ENCODE measurements around the gene CCNDBP1. TPM values are rescaled to one million over a fixed set of nuclear protein-coding genes. Genes with fewer than 3 reads are reported as not detected.
"Not testable (repeated sequence)": the region's sequence is repeated elsewhere in the genome, so short reads cannot be mapped to it uniquely, and the experiment has no call there.

The CCNDBP1 gene
- total RNA-seq, 1 donor from 2014 or later: 67.8 TPM

- intact Hi-C loops (cut with micrococcal nuclease): no loop called here
These were observed 5.0 kb downstream of the CCNDBP1 start for GRCh38 chr15:43190178-43190577.

- intact Hi-C loops (cut with micrococcal nuclease): no loop called here
These were observed 8.5 kb downstream of the CCNDBP1 start for GRCh38 chr15:43193710-43194109.

DNA sequence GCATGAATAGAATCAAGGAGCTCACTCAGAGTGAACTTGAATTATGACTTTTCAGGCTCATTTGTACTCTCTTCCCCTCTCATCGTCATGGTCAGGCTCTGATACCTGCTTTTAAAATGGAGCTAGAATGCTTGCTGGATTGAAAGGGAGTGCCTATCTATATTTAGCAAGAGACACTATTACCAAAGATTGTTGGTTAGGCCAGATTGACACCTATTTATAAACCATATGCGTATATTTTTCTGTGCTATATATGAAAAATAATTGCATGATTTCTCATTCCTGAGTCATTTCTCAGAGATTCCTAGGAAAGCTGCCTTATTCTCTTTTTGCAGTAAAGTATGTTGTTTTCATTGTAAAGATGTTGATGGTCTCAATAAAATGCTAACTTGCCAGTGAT is 9.6 kb downstream of the CCNDBP1 start:
- intact Hi-C loops (cut with micrococcal nuclease): no loop called here

DNA sequence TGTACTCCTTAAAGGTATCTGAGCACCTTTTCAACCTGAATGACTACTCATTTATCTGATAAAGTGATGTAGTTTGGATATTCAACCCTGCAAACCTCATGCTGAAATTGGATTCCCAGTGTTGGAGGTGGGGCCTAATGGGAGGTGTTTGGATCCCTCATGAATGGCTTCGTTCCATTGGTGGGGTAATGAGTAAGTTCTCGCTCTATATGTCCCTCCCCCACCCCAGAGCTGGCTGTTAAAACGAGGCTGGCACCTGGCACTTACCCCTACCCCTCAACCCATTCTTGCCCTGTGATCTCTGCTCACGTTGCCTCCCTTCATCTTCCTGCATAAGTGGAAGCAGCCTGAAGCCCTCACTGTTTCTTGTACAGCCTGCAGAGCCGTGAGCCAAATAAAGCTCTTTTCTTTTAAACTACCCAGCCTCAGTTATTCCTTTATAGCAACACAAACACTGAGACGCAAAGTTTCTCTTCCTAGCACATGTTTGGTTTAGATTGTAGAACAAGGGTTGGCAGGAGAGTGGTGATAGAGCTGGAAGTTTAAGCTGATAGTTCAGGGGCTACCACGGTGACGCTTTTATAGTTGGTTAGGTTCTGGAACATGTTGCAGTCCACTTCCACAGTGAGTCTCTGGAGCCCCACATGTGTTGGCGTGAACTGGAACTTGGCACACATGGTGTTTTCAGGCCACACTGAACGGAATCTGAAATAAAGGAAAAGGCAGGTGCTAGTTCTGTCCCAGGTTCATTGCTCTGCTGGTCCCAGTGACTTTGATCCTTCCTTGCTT is 11.8 kb downstream of the CCNDBP1 start:
- intact Hi-C loops (cut with micrococcal nuclease): no loop called here

GRCh38 chr15:43197773-43198172 is 12.6 kb downstream of the CCNDBP1 start:
- intact Hi-C loops (cut with micrococcal nuclease): not testable (repeated sequence)

DNA sequence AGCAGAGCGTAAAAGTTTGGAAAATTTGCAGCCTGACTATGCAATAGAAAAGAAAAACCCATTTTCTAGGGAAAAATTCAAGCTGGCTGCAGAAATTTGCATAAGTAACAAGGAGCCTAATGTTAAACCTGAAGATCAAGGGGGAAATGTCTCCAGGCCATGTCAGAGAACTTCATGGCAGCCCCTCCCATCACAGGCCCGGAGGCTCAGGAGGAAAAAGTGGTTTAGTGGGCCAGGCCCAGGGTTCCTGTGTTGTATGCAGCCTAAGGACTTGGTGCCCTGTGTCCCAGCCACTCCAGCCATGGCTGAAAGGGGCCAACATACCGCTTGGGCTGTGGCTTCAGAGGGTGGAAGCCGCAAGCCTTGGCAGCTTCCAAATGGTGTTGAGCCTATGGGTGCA is 13.4 kb downstream of the CCNDBP1 start:
- intact Hi-C loops (cut with micrococcal nuclease): not testable (repeated sequence)

DNA sequence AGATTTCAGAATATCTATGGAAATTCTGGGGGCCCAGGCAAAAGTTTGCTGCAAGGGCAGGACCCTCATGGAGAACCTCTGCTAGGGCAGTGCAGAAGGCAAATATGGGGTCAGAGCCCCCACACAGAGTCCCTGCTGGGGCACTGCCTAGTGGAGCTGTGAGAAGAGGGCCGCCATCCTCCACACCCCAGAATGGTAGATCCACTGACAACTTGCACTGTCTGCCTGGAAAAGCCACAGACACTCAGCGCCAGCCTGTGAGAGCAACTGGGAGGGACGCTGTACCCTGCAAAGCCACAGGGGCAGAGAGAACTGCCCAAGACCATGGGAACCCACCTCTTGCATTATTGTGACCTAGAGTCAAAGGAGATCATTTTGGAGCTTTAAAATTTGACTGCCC is 13.8 kb downstream of the CCNDBP1 start:
- intact Hi-C loops (cut with micrococcal nuclease): no loop called here

- intact Hi-C loops (cut with micrococcal nuclease): loop anchor here (10.0 kb wide), 1 partner anchor 495 kb away; no protein-coding TSS in a partner anchor
These were observed 14.8 kb downstream of the CCNDBP1 start for GRCh38 chr15:43199945-43200488.

DNA sequence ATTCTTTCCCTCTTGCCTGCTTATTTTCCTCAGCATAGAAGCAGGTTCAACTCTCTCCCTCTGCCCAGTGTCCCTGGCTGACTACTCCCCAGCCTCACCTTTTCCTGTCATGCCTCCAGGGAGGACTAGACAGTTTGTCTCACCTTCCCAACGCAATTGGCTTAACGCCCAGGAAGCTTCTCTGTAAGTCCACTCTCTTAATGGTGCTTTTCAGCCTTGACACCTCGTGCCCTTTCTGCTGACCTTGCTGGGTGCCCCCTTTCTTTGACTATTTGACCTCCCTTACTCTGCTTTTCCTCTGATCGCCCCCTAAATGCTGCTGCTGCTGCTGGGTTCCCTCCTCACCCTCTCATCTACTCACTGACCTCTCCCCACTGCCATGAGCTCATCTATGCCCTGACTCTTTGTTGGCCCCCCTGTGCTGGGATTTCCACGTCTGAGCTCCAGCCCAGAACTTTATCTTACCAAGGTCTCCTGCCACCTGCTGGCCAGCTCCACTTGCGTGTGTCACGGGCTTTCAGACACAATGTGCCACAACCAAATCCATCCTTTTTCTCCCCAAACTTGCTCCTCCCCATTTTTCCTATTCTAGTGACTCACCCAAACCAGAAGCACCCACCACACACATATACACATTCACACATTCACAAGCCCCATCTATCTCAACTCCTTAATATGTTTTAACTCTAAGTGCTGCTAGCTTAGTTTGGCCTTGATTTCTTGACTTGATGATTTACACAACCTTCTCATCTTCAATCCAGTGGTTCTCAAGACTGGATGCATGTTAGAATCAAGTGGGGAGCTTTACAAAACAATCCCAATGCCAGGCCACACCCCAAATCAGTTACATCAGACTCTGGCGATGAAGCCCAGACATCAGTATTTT is 19.1 kb downstream of the CCNDBP1 start:
- intact Hi-C loops (cut with micrococcal nuclease): loop anchor here (10.0 kb wide), 1 partner anchor 499 kb away; no protein-coding TSS in a partner anchor

GRCh38 chr15:43206054-43206453 is 20.9 kb downstream of the CCNDBP1 start:
- intact Hi-C loops (cut with micrococcal nuclease): loop anchor here (10.0 kb wide), 1 partner anchor 501 kb away; no protein-coding TSS in a partner anchor

DNA sequence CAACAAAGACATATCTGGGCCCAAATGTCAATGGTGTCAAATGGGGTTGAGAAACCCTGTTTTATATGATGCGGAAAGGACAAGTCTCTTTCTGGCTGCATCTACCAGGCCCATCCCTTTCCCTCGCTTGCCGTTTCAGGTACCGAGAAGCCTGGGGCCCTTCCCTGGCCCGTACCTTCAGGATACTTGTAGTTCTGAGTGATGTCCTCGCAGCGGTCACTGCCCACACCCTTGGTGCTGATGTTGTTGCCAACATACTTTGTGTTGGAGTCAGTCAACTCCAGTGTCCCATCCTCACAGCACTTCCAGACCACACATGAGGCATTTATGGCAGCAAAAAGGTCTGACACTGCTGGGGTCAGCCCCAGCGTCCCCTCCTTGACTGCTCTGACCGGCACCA is 21.8 kb downstream of the CCNDBP1 start:
- intact Hi-C loops (cut with micrococcal nuclease): loop anchor here (10.0 kb wide), 1 partner anchor 502 kb away; no protein-coding TSS in a partner anchor

GRCh38 chr15:43208052-43209002 is 23.1 kb downstream of the CCNDBP1 start:
- intact Hi-C loops (cut with micrococcal nuclease): loop anchor here (10.0 kb wide), 1 partner anchor 504 kb away; no protein-coding TSS in a partner anchor

GRCh38 chr15:43209059-43209824 is 24.0 kb downstream of the CCNDBP1 start:
- intact Hi-C loops (cut with micrococcal nuclease): loop anchor here (10.0 kb wide), 1 partner anchor 504 kb away; no protein-coding TSS in a partner anchor

DNA sequence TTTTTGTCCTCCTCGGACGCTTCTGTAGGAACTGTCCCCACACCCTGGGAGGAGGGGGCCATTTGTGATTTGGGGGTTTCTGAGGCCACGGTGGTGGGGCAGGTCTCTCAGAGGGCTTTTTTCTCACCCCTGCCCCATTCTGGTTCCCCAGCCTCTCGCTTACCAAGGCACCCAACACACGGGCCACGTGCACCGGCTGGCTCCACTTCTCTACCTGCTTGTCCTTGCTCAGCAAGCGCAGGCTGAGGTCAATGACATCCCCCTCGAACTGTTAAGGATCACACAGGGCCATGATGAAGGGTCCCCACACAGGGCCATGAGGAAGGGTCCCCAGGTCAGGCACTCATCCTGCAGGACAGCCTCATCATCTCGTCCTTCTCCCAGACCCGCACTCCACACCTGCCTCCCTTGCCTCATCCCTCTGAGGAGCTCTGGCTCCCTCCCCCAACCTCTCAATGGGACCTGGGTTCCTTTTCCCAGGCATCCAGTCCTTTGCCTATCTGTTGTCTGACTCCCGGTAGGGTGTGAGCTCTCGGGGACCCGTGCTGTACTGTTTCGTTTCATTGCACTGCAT is 25.1 kb downstream of the CCNDBP1 start:
- intact Hi-C loops (cut with micrococcal nuclease): no loop called here

- intact Hi-C loops (cut with micrococcal nuclease): no loop called here
These were observed 25.6 kb downstream of the CCNDBP1 start for GRCh38 chr15:43210807-43211206.

GRCh38 chr15:43211224-43211735 is 26.1 kb downstream of the CCNDBP1 start:
- intact Hi-C loops (cut with micrococcal nuclease): no loop called here

GRCh38 chr15:43212299-43212698 is 27.1 kb downstream of the CCNDBP1 start:
- intact Hi-C loops (cut with micrococcal nuclease): no loop called here

- intact Hi-C loops (cut with micrococcal nuclease): no loop called here
These were observed 27.7 kb downstream of the CCNDBP1 start for GRCh38 chr15:43212951-43213350.

DNA sequence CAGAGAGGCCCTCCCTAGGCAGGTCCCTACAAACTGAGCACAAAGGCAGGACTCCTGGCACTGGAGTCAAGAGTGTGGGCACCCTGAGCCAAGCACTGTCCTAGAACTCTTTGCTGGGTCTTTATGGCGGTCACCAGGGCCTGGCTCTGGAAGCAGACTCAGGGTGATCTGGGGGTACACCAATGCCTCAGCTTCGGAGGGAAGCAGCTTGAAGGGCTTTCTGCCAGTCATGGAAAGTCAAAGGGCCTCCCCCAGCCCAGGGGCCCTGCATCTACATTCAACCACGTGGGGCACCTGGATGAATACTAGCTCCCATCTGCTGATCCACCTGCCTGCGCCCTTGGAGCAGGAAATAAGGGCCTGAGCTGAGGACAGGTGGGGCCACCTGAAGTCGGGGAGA is 28.3 kb downstream of the CCNDBP1 start:
- intact Hi-C loops (cut with micrococcal nuclease): no loop called here

Data from T-helper 2 cell treated with Interferon-gamma antibody and Interleukin-4, amounts not matched to agents 100 ng/mL and 5 ng/mL, for 36 hours (primary cell).